Neural cell (in vitro differentiated cells): ENCODE data around the gene CIAPIN1. TPM values are rescaled to one million over a fixed set of nuclear protein-coding genes. Genes with fewer than 3 reads are reported as not detected.

Experiments used
- H2AFZ ChIP-seq: fragments of 200-600, 300-800 bp; sonication (generic), shearing (Covaris generic); 2 replicates; pipeline ENCODE4 v1.6.0; 2014; ENCODE audit warnings: low read depth, mild to moderate bottlenecking, antibody characterized with exemption, low read length, moderate library complexity
- H3F3A ChIP-seq: fragments of 200-600 bp; shearing (Covaris generic); 2 replicates; pipeline ENCODE4 v1.6.1; 2016; ENCODE audit warnings: mild to moderate bottlenecking, moderate library complexity, mixed read lengths, antibody characterized with exemption, low read length; ENCODE audit not compliant: insufficient read depth, poor library complexity, severe bottlenecking
- H3K27ac ChIP-seq: fragments of 200-600, 300-800 bp; sonication (generic), shearing (Covaris generic); 2 replicates; pipeline ENCODE4 v1.5.1; 2014; ENCODE audit warnings: mild to moderate bottlenecking, low read length, moderate library complexity
- H3K27me3 ChIP-seq: fragments of 300-800, 200-600 bp; sonication (generic), shearing (Covaris generic); 2 replicates; pipeline ENCODE4 v1.6.0; 2014; ENCODE audit warnings: mild to moderate bottlenecking, low read depth, low read length, moderate library complexity; ENCODE audit not compliant: insufficient read depth
- H3K36me3 ChIP-seq: fragments of 300-800, 200-600 bp; sonication (generic), shearing (Covaris generic); 2 replicates; pipeline ENCODE4 v1.5.1; 2014; ENCODE audit warnings: mild to moderate bottlenecking, antibody characterized with exemption, low read length, moderate library complexity; ENCODE audit not compliant: insufficient read depth
- H3K4me2 ChIP-seq: fragments of 300-800, 200-600 bp; sonication (generic), shearing (Covaris generic); 2 replicates; pipeline ENCODE4 v1.6.0; 2014; ENCODE audit warnings: mild to moderate bottlenecking, low read length
- H3K4me3 ChIP-seq: fragments of 300-800, 200-600 bp; sonication (generic), shearing (Covaris generic); 2 replicates; pipeline ENCODE4 v1.5.1; 2014; ENCODE audit warnings: mild to moderate bottlenecking, low read length, moderate library complexity
- H3K79me2 ChIP-seq: fragments of 200-600 bp; shearing (Covaris generic); replicated peaks from 2 replicates; pipeline ENCODE4 v1.6.0; 2014; ENCODE audit warnings: mild to moderate bottlenecking, low read length, moderate library complexity; ENCODE audit not compliant: insufficient read depth
- H3K9ac ChIP-seq: fragments of 300-800, 200-600 bp; sonication (generic), shearing (Covaris generic); 2 replicates; pipeline ENCODE4 v1.6.1; 2016; ENCODE audit warnings: mild to moderate bottlenecking, low read length, mixed read lengths
- H3K9me2 ChIP-seq: fragments of 200-600 bp; shearing (Covaris generic); 2 replicates; pipeline ENCODE4 v1.6.1; 2016; ENCODE audit warnings: mild to moderate bottlenecking, low read length, mixed read lengths; ENCODE audit not compliant: insufficient read depth
- H3K9me3 ChIP-seq: fragments of 200-600, 300-800 bp; sonication (generic), shearing (Covaris generic); 2 replicates; pipeline ENCODE4 v1.6.1; 2016; ENCODE audit warnings: mild to moderate bottlenecking, mixed run types, low read length, moderate library complexity, mixed read lengths
- H4K20me1 ChIP-seq: fragments of 200-600 bp; shearing (Covaris generic); 2 replicates; pipeline ENCODE4 v1.6.1; 2016; ENCODE audit warnings: mild to moderate bottlenecking, mixed run types; ENCODE audit not compliant: insufficient read depth
- CTCF ChIP-seq: fragments of 450-650 bp; IDR thresholded peaks from 2 replicates; pipeline ENCODE4 v1.5.1; 2014; ENCODE audit warnings: antibody characterized with exemption, mild to moderate bottlenecking, moderate library complexity; ENCODE audit not compliant: poor library complexity, severe bottlenecking
- EP300 ChIP-seq: fragments of 450-650 bp; conservative IDR thresholded peaks from 2 replicates; pipeline ENCODE4 v1.6.1; 2014; ENCODE audit warnings: antibody characterized with exemption, mild to moderate bottlenecking, moderate library complexity; ENCODE audit not compliant: poor library complexity, severe bottlenecking
- EZH2 ChIP-seq: fragments of 200-600, 300-800 bp; shearing (Covaris generic), sonication (generic); IDR thresholded peaks from 2 replicates; pipeline ENCODE4 v1.6.1; 2014; ENCODE audit warnings: antibody characterized with exemption, low read length, borderline replicate concordance, mild to moderate bottlenecking; ENCODE audit not compliant: insufficient read depth, poor library complexity, severe bottlenecking
- MXI1 ChIP-seq: fragments of 450-650 bp; conservative IDR thresholded peaks from 2 replicates; pipeline ENCODE4 v1.6.1; 2014; ENCODE audit warnings: antibody characterized with exemption, mild to moderate bottlenecking; ENCODE audit not compliant: poor library complexity, severe bottlenecking
- POLR2AphosphoS5 ChIP-seq: IDR thresholded peaks from 2 replicates; pipeline ENCODE4 v1.6.1; 2012
- RAD21 ChIP-seq: fragments of 450-650 bp; conservative IDR thresholded peaks from 2 replicates; pipeline ENCODE4 v1.6.1; 2014; ENCODE audit warnings: antibody characterized with exemption, mild to moderate bottlenecking, moderate library complexity
- REST ChIP-seq: IDR thresholded peaks from 2 replicates; pipeline ENCODE4 v1.6.1; 2012; ENCODE audit warnings: borderline replicate concordance
- SMC3 ChIP-seq: fragments of 450-650 bp; conservative IDR thresholded peaks from 2 replicates; pipeline ENCODE4 v1.6.1; 2014; ENCODE audit warnings: antibody characterized with exemption, mild to moderate bottlenecking, moderate library complexity; ENCODE audit not compliant: poor library complexity
- TAF1 ChIP-seq: IDR thresholded peaks from 2 replicates; pipeline ENCODE4 v1.6.1; 2012; ENCODE audit warnings: low read depth
- polyA plus RNA-seq: library from polyadenylated mRNA; depleted of rRNA; stranded (reverse); fragments of >200 nt; gene quantifications from 2 replicates; pipeline ENCODE4 v1.2.3, GENCODE V29; 2014

The CIAPIN1 gene
- polyA plus RNA-seq, 1 donor from 2014 or later: 117 TPM

- H3K9ac ChIP-seq: no peak overlapping the region
- no peak overlapping the region for H3K4me2 ChIP-seq
- H2AFZ ChIP-seq: no peak overlapping the region
- no peaks in the 10 kb centered on the region for H4K20me1 ChIP-seq
- H3F3A ChIP-seq: no peaks in the 10 kb centered on the region
- no peaks in the 10 kb centered on the region for H3K9me2 ChIP-seq
- H3K36me3 ChIP-seq: no peaks in the 10 kb centered on the region
- H3K79me2 ChIP-seq: no peaks in the 10 kb centered on the region
- no peaks in the 10 kb centered on the region for H3K9me3 ChIP-seq
- H3K27ac ChIP-seq: no peak overlapping the region
- no peak overlapping the region for H3K4me3 ChIP-seq
- no peaks in the 10 kb centered on the region for H3K27me3 ChIP-seq
- TF ChIP-seq TAF1: no peak
- no peak for TF ChIP-seq CTCF
- TF ChIP-seq SMC3: no peak
- no peak for TF ChIP-seq EZH2
- no peak for TF ChIP-seq POLR2AphosphoS5
- TF ChIP-seq MXI1: no peak
- TF ChIP-seq REST: no peak
- no peak for TF ChIP-seq RAD21
- no peak for TF ChIP-seq EP300
These were observed 58.7 kb downstream of the CIAPIN1 start for GRCh38 chr16:57388359-57389086.

GRCh38 chr16:57387598-57388354, 59.4 kb downstream of the CIAPIN1 start:
- Histone ChIP-seq H4K20me1 (no peaks in the 10 kb centered on the region), H3K36me3 (no peaks in the 10 kb centered on the region), H3K27me3 (no peaks in the 10 kb centered on the region), H3K27ac (no peak overlapping the region), H3K4me2 (no peak overlapping the region), H3K9ac (no peak overlapping the region), H3K79me2 (no peaks in the 10 kb centered on the region), H3K9me3 (no peaks in the 10 kb centered on the region), H3F3A (no peaks in the 10 kb centered on the region), H3K9me2 (no peaks in the 10 kb centered on the region), H3K4me3 (no peak overlapping the region), H2AFZ (no peak overlapping the region)
- TF ChIP-seq REST: no peak
- TF ChIP-seq MXI1: no peak
- TF ChIP-seq TAF1: no peak
- no peak for TF ChIP-seq CTCF
- TF ChIP-seq POLR2AphosphoS5: no peak
- TF ChIP-seq EP300: no peak
- no peak for TF ChIP-seq RAD21
- TF ChIP-seq EZH2: no peak
- no peak for TF ChIP-seq SMC3
